ENCODE data around the gene LBHD2. TPM values are rescaled to one million over a fixed set of nuclear protein-coding genes. Genes with fewer than 3 reads are reported as not detected.

The LBHD2 gene
- polyA plus RNA-seq, 1 donor from 2014 or later = not detected

DNA sequence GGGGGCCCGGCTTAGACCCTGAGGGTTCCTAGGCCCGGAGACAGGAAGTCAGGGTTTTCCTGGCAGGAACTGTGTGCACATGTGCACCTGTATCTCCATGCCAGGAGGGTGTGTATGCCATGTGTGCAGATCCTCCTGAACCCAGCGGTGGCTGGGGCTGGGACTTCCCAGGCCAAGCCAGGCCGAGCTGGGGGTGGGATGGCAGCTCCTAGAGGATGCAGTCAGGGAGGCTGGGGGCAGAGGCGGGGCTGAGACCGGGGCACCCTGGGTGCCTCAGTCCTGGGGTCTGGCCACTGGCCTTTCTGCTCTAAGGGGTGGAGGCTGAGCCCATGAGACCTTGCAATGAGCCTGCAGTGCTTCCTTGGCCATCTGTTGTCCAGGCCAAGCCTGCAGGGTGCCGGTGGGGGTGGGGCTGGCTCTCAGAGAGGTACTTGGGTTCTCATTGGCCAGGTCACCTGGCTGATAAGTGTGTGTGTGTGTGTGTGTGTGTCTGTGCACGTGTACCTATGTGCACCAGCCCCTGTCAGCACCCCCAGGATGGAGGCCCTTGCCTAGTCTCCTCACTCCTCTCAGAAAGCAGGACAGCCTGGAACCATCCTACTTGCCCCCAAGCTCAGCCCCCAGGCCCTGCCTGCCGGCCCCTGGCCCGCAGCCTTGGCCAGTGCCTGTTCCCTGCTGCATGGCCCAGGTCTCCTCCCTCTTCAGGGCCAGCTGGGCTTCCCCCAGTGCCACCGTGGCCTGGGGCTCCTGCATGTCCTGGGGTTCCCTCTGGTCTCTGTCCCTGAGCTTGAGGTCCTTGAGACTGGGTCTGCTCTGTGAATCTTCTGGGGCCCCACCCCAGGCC is 28.6 kb downstream of the LBHD2 start:
- H3K4me2 ChIP-seq (ENCODE audit: low read length) = no peak overlapping the region
- no peak overlapping the region for H2AFZ ChIP-seq (ENCODE audit: low read depth, low read length)
- no peaks in the 10 kb centered on the region for H3K27me3 ChIP-seq (ENCODE audit: insufficient read depth, low read depth, low read length)
- no peak overlapping the region for H3K4me3 ChIP-seq (ENCODE audit: low read length)
- H4K20me1 ChIP-seq (ENCODE audit: insufficient read depth) = no peaks in the 10 kb centered on the region
- no peak overlapping the region for H3K9ac ChIP-seq (ENCODE audit: low read length)
- H3K9me3 ChIP-seq (ENCODE audit: low read length) = no peaks in the 10 kb centered on the region
- no peak for TF ChIP-seq EP300 (conservative IDR thresholded peaks at IDR 0.05; ENCODE audit: poor library complexity, severe bottlenecking)
- H3K9me2 ChIP-seq (ENCODE audit: insufficient read depth, low read length) = no peaks in the 10 kb centered on the region
- H3K27ac ChIP-seq (ENCODE audit: low read length) = no peak overlapping the region
- no peaks in the 10 kb centered on the region for H3K79me2 ChIP-seq (replicated peaks; ENCODE audit: insufficient read depth, low read length)
- no peaks in the 10 kb centered on the region for H3F3A ChIP-seq (ENCODE audit: insufficient read depth, low read length, poor library complexity, severe bottlenecking)
- H3K36me3 ChIP-seq (ENCODE audit: insufficient read depth, low read length) = no peaks in the 10 kb centered on the region

DNA sequence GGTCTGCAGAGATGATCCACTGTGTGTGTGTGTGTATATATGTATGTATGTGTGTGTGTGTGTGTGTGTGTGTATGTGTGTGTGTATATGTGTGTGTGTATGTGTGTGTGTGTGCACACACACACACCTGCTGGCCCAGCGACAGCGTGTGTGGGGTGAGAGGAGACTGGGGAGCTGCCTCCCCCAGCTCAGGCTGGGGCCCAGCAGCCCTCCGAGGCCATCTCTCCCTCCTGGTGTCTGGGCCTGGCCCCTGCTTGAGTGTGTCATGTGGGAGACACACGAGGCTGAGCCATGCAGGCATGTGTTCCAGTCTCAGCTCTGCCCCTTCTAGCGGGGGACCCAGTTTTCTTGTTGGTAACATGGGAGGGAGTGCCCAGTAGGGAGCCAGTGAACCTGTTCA is 29.3 kb downstream of the LBHD2 start:
- no peaks in the 10 kb centered on the region for H3K27me3 ChIP-seq (ENCODE audit: insufficient read depth, low read depth, low read length)
- H4K20me1 ChIP-seq (ENCODE audit: insufficient read depth) = no peaks in the 10 kb centered on the region
- no peaks in the 10 kb centered on the region for H3K9me3 ChIP-seq (ENCODE audit: low read length)
- H3K4me3 ChIP-seq (ENCODE audit: low read length) = no peak overlapping the region
- no peaks in the 10 kb centered on the region for H3K36me3 ChIP-seq (ENCODE audit: insufficient read depth, low read length)
- no peak overlapping the region for H2AFZ ChIP-seq (ENCODE audit: low read depth, low read length)
- no peak overlapping the region for H3K9ac ChIP-seq (ENCODE audit: low read length)
- TF ChIP-seq, protein P1, sequence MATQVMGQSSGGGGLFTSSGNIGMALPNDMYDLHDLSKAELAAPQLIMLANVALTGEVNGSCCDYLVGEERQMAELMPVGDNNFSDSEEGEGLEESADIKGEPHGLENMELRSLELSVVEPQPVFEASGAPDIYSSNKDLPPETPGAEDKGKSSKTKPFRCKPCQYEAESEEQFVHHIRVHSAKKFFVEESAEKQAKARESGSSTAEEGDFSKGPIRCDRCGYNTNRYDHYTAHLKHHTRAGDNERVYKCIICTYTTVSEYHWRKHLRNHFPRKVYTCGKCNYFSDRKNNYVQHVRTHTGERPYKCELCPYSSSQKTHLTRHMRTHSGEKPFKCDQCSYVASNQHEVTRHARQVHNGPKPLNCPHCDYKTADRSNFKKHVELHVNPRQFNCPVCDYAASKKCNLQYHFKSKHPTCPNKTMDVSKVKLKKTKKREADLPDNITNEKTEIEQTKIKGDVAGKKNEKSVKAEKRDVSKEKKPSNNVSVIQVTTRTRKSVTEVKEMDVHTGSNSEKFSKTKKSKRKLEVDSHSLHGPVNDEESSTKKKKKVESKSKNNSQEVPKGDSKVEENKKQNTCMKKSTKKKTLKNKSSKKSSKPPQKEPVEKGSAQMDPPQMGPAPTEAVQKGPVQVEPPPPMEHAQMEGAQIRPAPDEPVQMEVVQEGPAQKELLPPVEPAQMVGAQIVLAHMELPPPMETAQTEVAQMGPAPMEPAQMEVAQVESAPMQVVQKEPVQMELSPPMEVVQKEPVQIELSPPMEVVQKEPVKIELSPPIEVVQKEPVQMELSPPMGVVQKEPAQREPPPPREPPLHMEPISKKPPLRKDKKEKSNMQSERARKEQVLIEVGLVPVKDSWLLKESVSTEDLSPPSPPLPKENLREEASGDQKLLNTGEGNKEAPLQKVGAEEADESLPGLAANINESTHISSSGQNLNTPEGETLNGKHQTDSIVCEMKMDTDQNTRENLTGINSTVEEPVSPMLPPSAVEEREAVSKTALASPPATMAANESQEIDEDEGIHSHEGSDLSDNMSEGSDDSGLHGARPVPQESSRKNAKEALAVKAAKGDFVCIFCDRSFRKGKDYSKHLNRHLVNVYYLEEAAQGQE (IDR thresholded peaks at IDR 0.05; ENCODE audit: borderline replicate concordance) = no peak
- TF ChIP-seq EP300 (conservative IDR thresholded peaks at IDR 0.05; ENCODE audit: poor library complexity, severe bottlenecking) = no peak
- TF ChIP-seq EZH2 (IDR thresholded peaks at IDR 0.05; ENCODE audit: borderline replicate concordance, insufficient read depth, low read length, poor library complexity, severe bottlenecking) = no peak
- no peak overlapping the region for H3K4me2 ChIP-seq (ENCODE audit: low read length)
- H3K9me2 ChIP-seq (ENCODE audit: insufficient read depth, low read length) = no peaks in the 10 kb centered on the region
- no peaks in the 10 kb centered on the region for H3K79me2 ChIP-seq (replicated peaks; ENCODE audit: insufficient read depth, low read length)
- no peaks in the 10 kb centered on the region for H3F3A ChIP-seq (ENCODE audit: insufficient read depth, low read length, poor library complexity, severe bottlenecking)
- H3K27ac ChIP-seq (ENCODE audit: low read length) = no peak overlapping the region

DNA sequence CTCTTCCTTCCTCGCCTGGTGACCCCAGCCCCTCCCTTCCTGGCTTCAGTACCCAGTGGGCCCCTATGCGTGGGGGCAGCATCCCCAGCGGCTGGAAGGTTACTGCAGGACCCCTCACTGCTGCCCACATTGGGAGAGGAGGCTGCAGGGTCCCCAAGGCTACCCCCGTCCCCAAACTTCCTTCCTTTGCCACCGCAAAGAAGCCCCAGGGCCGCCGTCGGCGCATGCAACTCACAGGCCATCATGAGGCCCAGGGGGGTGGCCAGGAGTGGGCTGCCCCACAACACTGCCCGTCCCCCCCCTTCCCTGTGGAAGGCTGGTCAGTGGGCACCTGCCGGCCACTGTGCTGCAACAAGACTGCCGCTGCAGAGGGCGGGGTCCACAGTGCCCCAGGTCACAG is 29.8 kb downstream of the LBHD2 start:
- Histone ChIP-seq H3K9ac (ENCODE audit: low read length) (no peak overlapping the region), H3K9me3 (ENCODE audit: low read length) (no peaks in the 10 kb centered on the region), H3K27me3 (ENCODE audit: insufficient read depth, low read depth, low read length) (no peaks in the 10 kb centered on the region), H3K4me2 (ENCODE audit: low read length) (no peak overlapping the region), H3K79me2 (replicated peaks; ENCODE audit: insufficient read depth, low read length) (no peaks in the 10 kb centered on the region), H3F3A (ENCODE audit: insufficient read depth, low read length, poor library complexity, severe bottlenecking) (no peaks in the 10 kb centered on the region), H3K4me3 (ENCODE audit: low read length) (no peak overlapping the region), H3K27ac (ENCODE audit: low read length) (no peak overlapping the region), H3K36me3 (ENCODE audit: insufficient read depth, low read length) (no peaks in the 10 kb centered on the region), H2AFZ (ENCODE audit: low read depth, low read length) (no peak overlapping the region), H4K20me1 (ENCODE audit: insufficient read depth) (no peaks in the 10 kb centered on the region), H3K9me2 (ENCODE audit: insufficient read depth, low read length) (no peaks in the 10 kb centered on the region)
- no peak for TF ChIP-seq EZH2 (IDR thresholded peaks at IDR 0.05; ENCODE audit: borderline replicate concordance, insufficient read depth, low read length, poor library complexity, severe bottlenecking)
- no peak for TF ChIP-seq RAD21 (conservative IDR thresholded peaks at IDR 0.05)
- no peak for TF ChIP-seq POLR2AphosphoS5 (IDR thresholded peaks at IDR 0.05)
- no peak for TF ChIP-seq MXI1 (conservative IDR thresholded peaks at IDR 0.05; ENCODE audit: poor library complexity, severe bottlenecking)
- no peak for TF ChIP-seq TAF1 (IDR thresholded peaks at IDR 0.05; ENCODE audit: low read depth)
- TF ChIP-seq SMC3 (conservative IDR thresholded peaks at IDR 0.05; ENCODE audit: poor library complexity) = no peak
- no peak for TF ChIP-seq EP300 (conservative IDR thresholded peaks at IDR 0.05; ENCODE audit: poor library complexity, severe bottlenecking)
- TF ChIP-seq, protein P2, sequence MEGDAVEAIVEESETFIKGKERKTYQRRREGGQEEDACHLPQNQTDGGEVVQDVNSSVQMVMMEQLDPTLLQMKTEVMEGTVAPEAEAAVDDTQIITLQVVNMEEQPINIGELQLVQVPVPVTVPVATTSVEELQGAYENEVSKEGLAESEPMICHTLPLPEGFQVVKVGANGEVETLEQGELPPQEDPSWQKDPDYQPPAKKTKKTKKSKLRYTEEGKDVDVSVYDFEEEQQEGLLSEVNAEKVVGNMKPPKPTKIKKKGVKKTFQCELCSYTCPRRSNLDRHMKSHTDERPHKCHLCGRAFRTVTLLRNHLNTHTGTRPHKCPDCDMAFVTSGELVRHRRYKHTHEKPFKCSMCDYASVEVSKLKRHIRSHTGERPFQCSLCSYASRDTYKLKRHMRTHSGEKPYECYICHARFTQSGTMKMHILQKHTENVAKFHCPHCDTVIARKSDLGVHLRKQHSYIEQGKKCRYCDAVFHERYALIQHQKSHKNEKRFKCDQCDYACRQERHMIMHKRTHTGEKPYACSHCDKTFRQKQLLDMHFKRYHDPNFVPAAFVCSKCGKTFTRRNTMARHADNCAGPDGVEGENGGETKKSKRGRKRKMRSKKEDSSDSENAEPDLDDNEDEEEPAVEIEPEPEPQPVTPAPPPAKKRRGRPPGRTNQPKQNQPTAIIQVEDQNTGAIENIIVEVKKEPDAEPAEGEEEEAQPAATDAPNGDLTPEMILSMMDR (IDR thresholded peaks at IDR 0.05; ENCODE audit: poor library complexity, severe bottlenecking) = no peak
- TF ChIP-seq, protein P1 (IDR thresholded peaks at IDR 0.05; ENCODE audit: borderline replicate concordance) = no peak

Data from neural cell (in vitro differentiated cells).